ENCODE data around the gene C1orf105. TPM values are rescaled to one million over a fixed set of nuclear protein-coding genes. Genes with fewer than 3 reads are reported as not detected.

C1orf105 gene
- total RNA-seq, 1 experiment from 2014 or later = not detected

GRCh38 chr1:172487550-172487949 is 67.1 kb downstream of the C1orf105 start:
- H3K27me3 Mint-ChIP-seq (ENCODE audit: low read depth) = no peaks in the 10 kb centered on the region; the same call in 1 of the 2 replicates
- TF ChIP-seq, protein P1, sequence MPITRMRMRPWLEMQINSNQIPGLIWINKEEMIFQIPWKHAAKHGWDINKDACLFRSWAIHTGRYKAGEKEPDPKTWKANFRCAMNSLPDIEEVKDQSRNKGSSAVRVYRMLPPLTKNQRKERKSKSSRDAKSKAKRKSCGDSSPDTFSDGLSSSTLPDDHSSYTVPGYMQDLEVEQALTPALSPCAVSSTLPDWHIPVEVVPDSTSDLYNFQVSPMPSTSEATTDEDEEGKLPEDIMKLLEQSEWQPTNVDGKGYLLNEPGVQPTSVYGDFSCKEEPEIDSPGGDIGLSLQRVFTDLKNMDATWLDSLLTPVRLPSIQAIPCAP (CRISPR knock-in tag; IDR thresholded peaks at IDR 0.05) = no peak
- TF ChIP-seq, protein P2, sequence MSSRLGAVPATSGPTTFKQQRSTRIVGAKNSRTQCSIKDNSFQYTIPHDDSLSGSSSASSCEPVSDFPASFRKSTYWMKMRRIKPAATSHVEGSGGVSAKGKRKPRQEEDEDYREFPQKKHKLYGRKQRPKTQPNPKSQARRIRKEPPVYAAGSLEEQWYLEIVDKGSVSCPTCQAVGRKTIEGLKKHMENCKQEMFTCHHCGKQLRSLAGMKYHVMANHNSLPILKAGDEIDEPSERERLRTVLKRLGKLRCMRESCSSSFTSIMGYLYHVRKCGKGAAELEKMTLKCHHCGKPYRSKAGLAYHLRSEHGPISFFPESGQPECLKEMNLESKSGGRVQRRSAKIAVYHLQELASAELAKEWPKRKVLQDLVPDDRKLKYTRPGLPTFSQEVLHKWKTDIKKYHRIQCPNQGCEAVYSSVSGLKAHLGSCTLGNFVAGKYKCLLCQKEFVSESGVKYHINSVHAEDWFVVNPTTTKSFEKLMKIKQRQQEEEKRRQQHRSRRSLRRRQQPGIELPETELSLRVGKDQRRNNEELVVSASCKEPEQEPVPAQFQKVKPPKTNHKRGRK (CRISPR knock-in tag; IDR thresholded peaks at IDR 0.05; ENCODE audit: borderline replicate concordance) = no peak
- TF ChIP-seq, protein P3, sequence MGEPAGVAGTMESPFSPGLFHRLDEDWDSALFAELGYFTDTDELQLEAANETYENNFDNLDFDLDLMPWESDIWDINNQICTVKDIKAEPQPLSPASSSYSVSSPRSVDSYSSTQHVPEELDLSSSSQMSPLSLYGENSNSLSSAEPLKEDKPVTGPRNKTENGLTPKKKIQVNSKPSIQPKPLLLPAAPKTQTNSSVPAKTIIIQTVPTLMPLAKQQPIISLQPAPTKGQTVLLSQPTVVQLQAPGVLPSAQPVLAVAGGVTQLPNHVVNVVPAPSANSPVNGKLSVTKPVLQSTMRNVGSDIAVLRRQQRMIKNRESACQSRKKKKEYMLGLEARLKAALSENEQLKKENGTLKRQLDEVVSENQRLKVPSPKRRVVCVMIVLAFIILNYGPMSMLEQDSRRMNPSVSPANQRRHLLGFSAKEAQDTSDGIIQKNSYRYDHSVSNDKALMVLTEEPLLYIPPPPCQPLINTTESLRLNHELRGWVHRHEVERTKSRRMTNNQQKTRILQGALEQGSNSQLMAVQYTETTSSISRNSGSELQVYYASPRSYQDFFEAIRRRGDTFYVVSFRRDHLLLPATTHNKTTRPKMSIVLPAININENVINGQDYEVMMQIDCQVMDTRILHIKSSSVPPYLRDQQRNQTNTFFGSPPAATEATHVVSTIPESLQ (CRISPR knock-in tag; IDR thresholded peaks at IDR 0.05) = no peak
- TF ChIP-seq FOXJ3 (CRISPR knock-in tag; IDR thresholded peaks at IDR 0.05; ENCODE audit: borderline replicate concordance) = no peak
- no peak for TF ChIP-seq SP1 (CRISPR knock-in tag; conservative IDR thresholded peaks at IDR 0.05)
- no peak for TF ChIP-seq NR1H2 (CRISPR knock-in tag; IDR thresholded peaks at IDR 0.05)
- TF ChIP-seq E2F5 (CRISPR knock-in tag; IDR thresholded peaks at IDR 0.05) = no peak
- TF ChIP-seq, protein P4, sequence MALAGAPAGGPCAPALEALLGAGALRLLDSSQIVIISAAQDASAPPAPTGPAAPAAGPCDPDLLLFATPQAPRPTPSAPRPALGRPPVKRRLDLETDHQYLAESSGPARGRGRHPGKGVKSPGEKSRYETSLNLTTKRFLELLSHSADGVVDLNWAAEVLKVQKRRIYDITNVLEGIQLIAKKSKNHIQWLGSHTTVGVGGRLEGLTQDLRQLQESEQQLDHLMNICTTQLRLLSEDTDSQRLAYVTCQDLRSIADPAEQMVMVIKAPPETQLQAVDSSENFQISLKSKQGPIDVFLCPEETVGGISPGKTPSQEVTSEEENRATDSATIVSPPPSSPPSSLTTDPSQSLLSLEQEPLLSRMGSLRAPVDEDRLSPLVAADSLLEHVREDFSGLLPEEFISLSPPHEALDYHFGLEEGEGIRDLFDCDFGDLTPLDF (CRISPR knock-in tag; IDR thresholded peaks at IDR 0.05) = no peak
- no peaks in the 10 kb centered on the region for H3K9me3 Mint-ChIP-seq
- CTCF ChIA-PET = no interaction called here
- no peak overlapping the region for H3K4me3 Mint-ChIP-seq
- no peaks in the 10 kb centered on the region for H3K36me3 Mint-ChIP-seq
- POLR2A ChIA-PET = no interaction called here
- peaks cover 4% of the 10 kb centered on the region for H3K4me1 Mint-ChIP-seq
- no peak for DNase-seq (ENCODE audit: low spot score)
- no peak for ATAC-seq
- no peak overlapping the region for H3K27ac Mint-ChIP-seq

DNA sequence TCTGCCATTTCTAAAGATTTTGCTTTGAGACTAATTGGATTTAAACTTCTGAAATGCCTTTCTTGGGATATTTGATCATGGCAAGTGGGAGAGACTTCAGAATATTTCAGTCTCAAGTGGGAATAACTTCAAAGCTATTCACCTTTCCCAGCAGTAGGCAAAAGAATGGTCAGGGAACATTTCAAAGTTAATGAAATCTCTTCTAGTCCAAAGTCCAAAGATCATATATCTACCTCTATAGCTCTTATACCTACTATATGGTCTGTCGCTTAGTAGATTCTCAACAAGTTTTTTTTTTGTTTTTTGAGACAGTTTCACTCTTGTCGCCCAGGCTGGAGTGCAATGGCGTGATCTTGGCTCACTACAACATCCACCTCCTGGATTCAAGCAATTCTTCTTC is 67.9 kb downstream of the C1orf105 start:
- Mint-ChIP-seq H3K4me3 (no peak overlapping the region), H3K9me3 (no peaks in the 10 kb centered on the region), H3K27me3 (ENCODE audit: low read depth) (no peaks in the 10 kb centered on the region; the same call in 1 of the 2 replicates), H3K4me1 (peaks cover 4% of the 10 kb centered on the region), H3K36me3 (no peaks in the 10 kb centered on the region), H3K27ac (no peak overlapping the region)
- CTCF ChIA-PET = no interaction called here
- no peak for TF ChIP-seq ZNF138 (CRISPR knock-in tag; conservative IDR thresholded peaks at IDR 0.05)
- no peak for TF ChIP-seq ESRRA (CRISPR knock-in tag; IDR thresholded peaks at IDR 0.05; ENCODE audit: borderline replicate concordance)
- no peak for TF ChIP-seq NFATC4 (CRISPR knock-in tag; IDR thresholded peaks at IDR 0.05)
- DNase-seq (ENCODE audit: low spot score) (no peak), ATAC-seq (no peak)
- POLR2A ChIA-PET = no interaction called here

DNA sequence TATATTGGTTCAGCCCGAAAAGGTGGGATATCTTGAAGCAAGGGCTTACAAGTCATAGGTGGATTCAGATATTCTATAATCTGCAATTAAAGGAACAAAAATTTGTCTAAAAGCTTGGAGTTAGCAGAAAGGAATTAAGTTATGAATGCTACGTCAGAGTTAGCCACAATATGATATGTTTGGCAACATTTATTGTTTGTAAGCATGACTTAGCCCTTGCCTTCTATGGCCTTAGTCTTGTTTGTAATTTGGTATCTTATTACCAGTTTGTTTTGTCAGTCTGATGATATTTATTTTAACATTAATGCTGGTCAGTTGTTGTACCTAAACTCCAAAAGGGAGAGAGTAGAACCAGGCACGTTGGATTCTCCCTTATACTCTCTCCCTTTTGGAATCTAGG is 69.4 kb downstream of the C1orf105 start:
- no peak overlapping the region for H3K4me3 Mint-ChIP-seq
- no peaks in the 10 kb centered on the region; the same call in 1 of the 2 replicates for H3K27me3 Mint-ChIP-seq (ENCODE audit: low read depth)
- ChIA-PET POLR2A (no interaction called here), CTCF (no interaction called here)
- no peak for DNase-seq (ENCODE audit: low spot score)
- H3K4me1 Mint-ChIP-seq = no peaks in the 10 kb centered on the region
- H3K27ac Mint-ChIP-seq = no peak overlapping the region
- no peaks in the 10 kb centered on the region for H3K36me3 Mint-ChIP-seq
- no peaks in the 10 kb centered on the region for H3K9me3 Mint-ChIP-seq
- ATAC-seq = no peak
- TF ChIP-seq EMX1 (CRISPR knock-in tag; IDR thresholded peaks at IDR 0.05) = no peak
- TF ChIP-seq, protein P5, sequence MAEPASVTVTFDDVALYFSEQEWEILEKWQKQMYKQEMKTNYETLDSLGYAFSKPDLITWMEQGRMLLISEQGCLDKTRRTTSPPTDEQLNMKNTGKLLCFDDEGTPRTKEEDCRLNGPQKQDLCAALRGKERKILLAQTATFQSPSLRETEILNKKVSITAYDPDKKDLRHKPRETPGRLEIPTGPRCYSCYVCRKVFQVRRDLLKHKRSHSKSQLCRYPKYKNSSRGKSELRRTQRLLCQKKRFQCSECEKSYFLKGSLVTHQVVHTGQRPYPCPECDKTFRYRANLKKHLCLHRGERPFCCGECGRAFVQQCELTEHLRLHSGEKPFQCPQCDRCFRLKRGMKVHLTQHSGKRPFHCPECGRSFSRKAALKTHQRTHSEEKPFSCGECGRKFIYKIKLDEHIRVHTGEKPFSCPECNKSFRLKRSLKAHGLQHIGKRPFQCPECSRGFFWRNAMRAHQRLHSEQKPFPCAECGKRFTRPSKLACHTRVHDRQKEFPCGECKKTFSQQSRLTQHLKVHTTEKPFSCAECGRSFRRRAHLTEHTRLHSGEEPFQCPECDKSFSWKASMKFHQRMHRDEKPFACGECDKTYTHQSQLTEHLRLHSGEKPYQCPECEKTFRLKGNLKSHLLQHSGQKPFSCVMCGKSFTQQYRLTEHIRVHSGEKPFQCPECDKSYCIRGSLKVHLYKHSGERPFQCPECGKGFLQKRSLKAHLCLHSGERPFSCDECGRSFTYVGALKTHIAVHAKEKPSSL (CRISPR knock-in tag; conservative IDR thresholded peaks at IDR 0.05) = no peak
- no peak for TF ChIP-seq MYBL2 (CRISPR knock-in tag; IDR thresholded peaks at IDR 0.05)
- TF ChIP-seq, protein P6, sequence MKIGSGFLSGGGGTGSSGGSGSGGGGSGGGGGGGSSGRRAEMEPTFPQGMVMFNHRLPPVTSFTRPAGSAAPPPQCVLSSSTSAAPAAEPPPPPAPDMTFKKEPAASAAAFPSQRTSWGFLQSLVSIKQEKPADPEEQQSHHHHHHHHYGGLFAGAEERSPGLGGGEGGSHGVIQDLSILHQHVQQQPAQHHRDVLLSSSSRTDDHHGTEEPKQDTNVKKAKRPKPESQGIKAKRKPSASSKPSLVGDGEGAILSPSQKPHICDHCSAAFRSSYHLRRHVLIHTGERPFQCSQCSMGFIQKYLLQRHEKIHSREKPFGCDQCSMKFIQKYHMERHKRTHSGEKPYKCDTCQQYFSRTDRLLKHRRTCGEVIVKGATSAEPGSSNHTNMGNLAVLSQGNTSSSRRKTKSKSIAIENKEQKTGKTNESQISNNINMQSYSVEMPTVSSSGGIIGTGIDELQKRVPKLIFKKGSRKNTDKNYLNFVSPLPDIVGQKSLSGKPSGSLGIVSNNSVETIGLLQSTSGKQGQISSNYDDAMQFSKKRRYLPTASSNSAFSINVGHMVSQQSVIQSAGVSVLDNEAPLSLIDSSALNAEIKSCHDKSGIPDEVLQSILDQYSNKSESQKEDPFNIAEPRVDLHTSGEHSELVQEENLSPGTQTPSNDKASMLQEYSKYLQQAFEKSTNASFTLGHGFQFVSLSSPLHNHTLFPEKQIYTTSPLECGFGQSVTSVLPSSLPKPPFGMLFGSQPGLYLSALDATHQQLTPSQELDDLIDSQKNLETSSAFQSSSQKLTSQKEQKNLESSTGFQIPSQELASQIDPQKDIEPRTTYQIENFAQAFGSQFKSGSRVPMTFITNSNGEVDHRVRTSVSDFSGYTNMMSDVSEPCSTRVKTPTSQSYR (CRISPR knock-in tag; IDR thresholded peaks at IDR 0.05) = no peak
- TF ChIP-seq SMAD4 (CRISPR knock-in tag; IDR thresholded peaks at IDR 0.05) = no peak
- TF ChIP-seq GABPB1 (CRISPR knock-in tag; IDR thresholded peaks at IDR 0.05) = no peak
- TF ChIP-seq, protein P7, sequence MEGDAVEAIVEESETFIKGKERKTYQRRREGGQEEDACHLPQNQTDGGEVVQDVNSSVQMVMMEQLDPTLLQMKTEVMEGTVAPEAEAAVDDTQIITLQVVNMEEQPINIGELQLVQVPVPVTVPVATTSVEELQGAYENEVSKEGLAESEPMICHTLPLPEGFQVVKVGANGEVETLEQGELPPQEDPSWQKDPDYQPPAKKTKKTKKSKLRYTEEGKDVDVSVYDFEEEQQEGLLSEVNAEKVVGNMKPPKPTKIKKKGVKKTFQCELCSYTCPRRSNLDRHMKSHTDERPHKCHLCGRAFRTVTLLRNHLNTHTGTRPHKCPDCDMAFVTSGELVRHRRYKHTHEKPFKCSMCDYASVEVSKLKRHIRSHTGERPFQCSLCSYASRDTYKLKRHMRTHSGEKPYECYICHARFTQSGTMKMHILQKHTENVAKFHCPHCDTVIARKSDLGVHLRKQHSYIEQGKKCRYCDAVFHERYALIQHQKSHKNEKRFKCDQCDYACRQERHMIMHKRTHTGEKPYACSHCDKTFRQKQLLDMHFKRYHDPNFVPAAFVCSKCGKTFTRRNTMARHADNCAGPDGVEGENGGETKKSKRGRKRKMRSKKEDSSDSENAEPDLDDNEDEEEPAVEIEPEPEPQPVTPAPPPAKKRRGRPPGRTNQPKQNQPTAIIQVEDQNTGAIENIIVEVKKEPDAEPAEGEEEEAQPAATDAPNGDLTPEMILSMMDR (IDR thresholded peaks at IDR 0.05) = no peak
- no peak for TF ChIP-seq IRF2 (CRISPR knock-in tag; IDR thresholded peaks at IDR 0.05; ENCODE audit: borderline replicate concordance, low read depth)
- TF ChIP-seq TEAD1 (CRISPR knock-in tag; IDR thresholded peaks at IDR 0.05) = no peak
- no peak for TF ChIP-seq NFATC4 (CRISPR knock-in tag; IDR thresholded peaks at IDR 0.05)
